DOHH2 (cell line): ENCODE data around the gene CERK.

Source experiments
- CTCF ChIP-seq: fragments of 200-600 bp; sonication (generic); IDR thresholded peaks from one replicate; pipeline ENCODE4 v1.5.1; 2014; ENCODE audit warnings: antibody characterized with exemption, mild to moderate bottlenecking, low read depth, low read length; ENCODE audit not compliant: poor library complexity, severe bottlenecking
- EZH2phosphoT487 ChIP-seq: fragments of 200-600 bp; sonication (generic); IDR thresholded peaks from 2 replicates; pipeline ENCODE4 v1.6.1; 2017; ENCODE audit warnings: borderline replicate concordance, mild to moderate bottlenecking, antibody characterized with exemption, low read length, moderate library complexity, mixed read lengths

- no peak for TF ChIP-seq CTCF
- TF ChIP-seq EZH2phosphoT487: no peak
These were observed 85.8 kb downstream of the CERK start for GRCh38 chr22:46652081-46652846.
